Mesenchymal stem cell (in vitro differentiated cells and primary cell): Measurements from ENCODE around the gene MPPED2.

Experiments
- DNase-seq: peaks from one replicate; pipeline ENCODE4 v3.0.0-alpha.2; 2013
- H2AFZ ChIP-seq: one replicate; pipeline ENCODE4 v1.6.1; 2013; ENCODE audit warnings: low read depth, mild to moderate bottlenecking, control low read depth, inconsistent platforms, low read length, moderate library complexity
- H2AK5ac ChIP-seq: 2 replicates; pipeline ENCODE4 v1.6.1; 2013; ENCODE audit warnings: low read length, moderate library complexity, mild to moderate bottlenecking, inconsistent platforms; ENCODE audit not compliant: severe bottlenecking
- H2BK120ac ChIP-seq: one replicate; pipeline ENCODE4 v1.6.1; 2013; ENCODE audit warnings: low read depth, mild to moderate bottlenecking, inconsistent platforms, low read length, moderate library complexity
- H2BK12ac ChIP-seq, 2 experiments: one replicate each; pipeline ENCODE4 v1.6.1; 2013; ENCODE audit warnings: inconsistent platforms in 2 of 2, low read length in 2 of 2, mild to moderate bottlenecking in 2 of 2, moderate library complexity in 2 of 2, control low read depth in 1 of 2
- H2BK15ac ChIP-seq: one replicate; pipeline ENCODE4 v1.6.1; 2013; ENCODE audit warnings: mild to moderate bottlenecking, low read depth, inconsistent platforms; ENCODE audit not compliant: poor library complexity, severe bottlenecking
- H2BK5ac ChIP-seq: 2 replicates; pipeline ENCODE4 v1.6.1; 2013; ENCODE audit warnings: low read depth, mild to moderate bottlenecking, low read length, control low read depth, inconsistent platforms; ENCODE audit not compliant: poor library complexity, severe bottlenecking
- H3K14ac ChIP-seq, 2 experiments: one replicate each; pipeline ENCODE4 v1.6.1; 2013; ENCODE audit warnings: inconsistent platforms in 2 of 2, low read length in 2 of 2, control low read depth in 1 of 2, mild to moderate bottlenecking in 1 of 2, moderate library complexity in 1 of 2
- H3K18ac ChIP-seq, 2 experiments: one replicate each; pipeline ENCODE4 v1.6.1; 2013; ENCODE audit warnings: inconsistent platforms in 2 of 2, low read length in 2 of 2, control low read depth in 1 of 2, low read depth in 1 of 2, mild to moderate bottlenecking in 1 of 2
- H3K23ac ChIP-seq, 2 experiments: one replicate each; pipeline ENCODE4 v1.6.1; 2013; ENCODE audit warnings: inconsistent platforms in 2 of 2, low read length in 2 of 2, mild to moderate bottlenecking in 2 of 2, moderate library complexity in 2 of 2, control low read depth in 1 of 2
- H3K27ac ChIP-seq: 2 replicates; pipeline ENCODE4 v1.5.1; 2013; ENCODE audit warnings: mild to moderate bottlenecking, moderate library complexity, low read length, control low read depth, inconsistent platforms; ENCODE audit not compliant: poor library complexity, severe bottlenecking
- H3K27me3 ChIP-seq, 2 experiments: 2 replicates each; pipeline versions ENCODE4 v1.6.1 to v1.7.0; 2013; ENCODE audit warnings: low read length in 2 of 2, mild to moderate bottlenecking in 2 of 2, moderate library complexity in 2 of 2, control low read depth in 1 of 2, inconsistent platforms in 1 of 2; ENCODE audit not compliant: control insufficient read depth in 1 of 2, insufficient read depth in 1 of 2
- H3K36me3 ChIP-seq, 2 experiments: 2 replicates each; pipeline versions ENCODE4 v1.6.1 to v1.7.0; 2013; ENCODE audit warnings: low read length in 2 of 2, control low read depth in 1 of 2, inconsistent platforms in 1 of 2, low read depth in 1 of 2, mild to moderate bottlenecking in 1 of 2; ENCODE audit not compliant: insufficient read depth in 2 of 2, control insufficient read depth in 1 of 2
- H3K4ac ChIP-seq, 2 experiments: one replicate each; pipeline ENCODE4 v1.6.1; 2013; ENCODE audit warnings: inconsistent platforms in 2 of 2, low read length in 2 of 2, mild to moderate bottlenecking in 2 of 2, moderate library complexity in 2 of 2, control low read depth in 1 of 2, low read depth in 1 of 2
- H3K4me1 ChIP-seq: 2 replicates; pipeline ENCODE4 v1.6.1; 2013; ENCODE audit warnings: low read depth, low read length, control low read depth; ENCODE audit not compliant: control insufficient read depth, insufficient read depth
- H3K4me2 ChIP-seq: 2 replicates; pipeline ENCODE4 v1.6.1; 2013; ENCODE audit warnings: low read length, mild to moderate bottlenecking, inconsistent platforms; ENCODE audit not compliant: poor library complexity, severe bottlenecking
- H3K4me3 ChIP-seq, 2 experiments: 2 replicates each; pipeline versions ENCODE4 v1.5.1 to v1.7.0; 2013; ENCODE audit warnings: low read length in 2 of 2, mild to moderate bottlenecking in 2 of 2, control low read depth in 1 of 2, low read depth in 1 of 2; ENCODE audit not compliant: insufficient read depth in 1 of 2
- H3K79me1 ChIP-seq: replicated peaks from 2 replicates; pipeline ENCODE4 v1.6.1; 2013; ENCODE audit warnings: mild to moderate bottlenecking, control low read depth, low read length, inconsistent platforms; ENCODE audit not compliant: poor library complexity, severe bottlenecking
- H3K9ac ChIP-seq: 2 replicates; pipeline ENCODE4 v1.7.0; 2013; ENCODE audit warnings: mild to moderate bottlenecking, low read length, moderate library complexity
- H3K9me3 ChIP-seq: 2 replicates; pipeline ENCODE4 v1.7.0; 2013; ENCODE audit warnings: mild to moderate bottlenecking, low read length; ENCODE audit not compliant: control insufficient read depth
- H4K8ac ChIP-seq: one replicate; pipeline ENCODE4 v1.6.1; 2013; ENCODE audit warnings: inconsistent platforms, mild to moderate bottlenecking, low read length, moderate library complexity
- H4K91ac ChIP-seq: one replicate; pipeline ENCODE4 v1.6.1; 2013; ENCODE audit warnings: mild to moderate bottlenecking, low read length, inconsistent platforms
- WGBS: methylation state at CpG from one replicate; pipeline ENCODE4 v1.1.7; 2013; ENCODE audit warnings: mixed read lengths; 5-methylcytosine and 5-hydroxymethylcytosine counted together

The MPPED2 gene

DNA sequence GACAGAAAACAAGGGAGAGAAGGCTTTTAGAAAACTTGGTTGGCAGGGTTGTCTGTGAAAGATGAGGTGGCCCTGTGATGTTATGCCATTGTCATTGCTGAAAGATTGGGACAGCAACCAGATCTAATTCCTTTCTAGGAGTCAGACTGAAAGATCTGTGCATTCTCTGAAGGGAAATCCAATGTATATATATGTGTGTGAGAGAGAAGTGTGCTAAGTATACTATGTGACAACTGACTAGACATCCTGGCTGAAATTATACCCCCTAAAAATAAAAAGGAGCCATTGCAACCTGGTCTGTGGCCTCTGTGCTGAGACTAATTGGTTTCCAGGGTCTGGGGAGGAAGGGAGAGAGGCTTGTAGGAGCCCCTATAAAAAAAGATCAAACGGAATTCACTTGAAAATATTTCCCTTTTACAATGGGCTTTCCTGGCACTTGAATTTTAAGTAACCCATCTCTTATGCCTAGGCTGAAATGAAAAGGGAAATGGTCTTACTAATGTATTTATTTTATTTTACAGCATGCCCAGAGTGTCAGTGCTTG lies 1.2 kb upstream of the MPPED2 start:
- Histone ChIP-seq H3K27ac (no peak overlapping the region), H3K14ac (no peak overlapping the region), H3K9me3 (no peaks in the 10 kb centered on the region), H3K27me3 (peaks cover 48 to 51% of the 10 kb centered on the region in 2 experiments), H2AFZ (no peak overlapping the region), H3K9ac (no peak overlapping the region), H4K91ac (no peak overlapping the region), H3K4ac (no peak overlapping the region), H2BK15ac (no peak overlapping the region), H3K23ac (no peak overlapping the region), H2BK12ac (no peak overlapping the region), H3K4me1 (peaks cover 27% of the 10 kb centered on the region), H3K36me3 (peaks cover 0 to 4% of the 10 kb centered on the region in 2 experiments), H2BK5ac (no peak overlapping the region), H3K79me1 (no peaks in the 10 kb centered on the region), H2AK5ac (no peak overlapping the region), H3K18ac (no peak overlapping the region), H3K4me2 (no peak overlapping the region), H3K4me3 (no peak overlapping the region), H4K8ac (no peak overlapping the region), H2BK120ac (no peak overlapping the region)
- DNase-seq = no peak
- no CpG with 5 or more reads among the region's 1 CpG for WGBS

DNA sequence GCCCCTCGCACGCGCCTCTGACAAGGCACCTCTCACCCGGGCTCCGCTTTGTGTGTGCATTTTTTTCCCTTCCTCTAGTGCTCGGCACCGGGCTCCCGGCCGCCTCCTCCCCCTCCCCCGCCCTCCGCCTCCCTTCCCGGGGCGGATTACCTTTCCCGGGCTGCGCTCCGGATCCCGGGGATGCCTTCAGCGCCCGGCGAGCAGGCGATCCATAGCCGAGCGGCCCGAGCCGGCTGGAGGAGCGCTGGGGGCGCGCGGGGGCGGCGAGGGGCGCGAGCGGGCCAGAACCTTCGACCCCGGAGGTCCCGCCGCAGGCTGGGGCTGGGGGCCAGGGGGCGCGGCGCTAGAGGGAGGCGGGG lies 282 bp downstream of the MPPED2 start:
- no peak overlapping the region for H2AK5ac ChIP-seq

DNA sequence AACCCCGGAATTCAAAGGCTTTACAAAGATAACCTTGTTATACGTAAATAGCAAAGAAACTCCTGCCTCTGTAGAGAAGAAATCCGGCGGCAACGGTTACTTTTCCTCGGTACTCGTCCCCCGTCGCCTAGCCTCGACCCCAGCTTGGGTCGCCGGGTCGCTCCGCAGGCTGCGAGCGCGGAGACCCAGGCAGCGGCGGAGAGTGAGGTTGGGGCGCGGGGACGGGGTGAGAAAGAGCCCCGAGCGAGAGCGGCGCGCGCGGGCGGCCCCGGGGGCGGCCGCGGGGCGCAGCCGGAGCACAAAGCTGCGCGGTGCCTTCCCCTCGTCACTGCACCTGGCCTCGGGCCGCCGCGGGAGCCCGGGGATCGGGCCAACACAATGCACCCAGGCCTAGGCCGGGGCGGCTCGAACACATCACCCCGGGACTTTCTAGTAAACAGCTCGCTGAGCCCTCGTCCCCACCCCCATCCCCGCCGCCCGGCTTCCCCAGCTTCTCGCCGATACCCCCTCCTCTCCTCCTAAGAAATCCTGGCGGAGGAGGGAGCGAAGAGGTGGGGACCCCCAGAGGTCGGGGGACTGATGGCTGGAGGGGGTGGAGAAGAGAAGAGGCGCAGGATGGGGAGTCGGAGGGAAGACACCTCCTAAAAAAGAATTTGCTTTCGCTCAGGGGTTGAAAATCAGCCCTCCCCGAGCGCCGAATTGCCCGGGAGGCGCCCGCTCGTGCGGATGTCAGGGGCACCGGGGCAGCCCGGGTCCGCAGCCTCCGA lies 845 bp downstream of the MPPED2 start:
- Histone ChIP-seq H3K4me3 (peak overlapping the region; percentile 53 to 65), H3K4me2 (peak overlapping the region; percentile 98), H3K23ac (no peak overlapping the region), H3K18ac (no peak overlapping the region), H3K36me3 (peaks cover 0 to 4% of the 10 kb centered on the region in 2 experiments), H2BK5ac (no peak overlapping the region), H3K9me3 (no peaks in the 10 kb centered on the region), H4K91ac (no peak overlapping the region), H3K4ac (no peak overlapping the region), H2AK5ac (no peak overlapping the region), H3K14ac (peak overlapping the region in 1 of 2 experiments; percentile 32), H4K8ac (no peak overlapping the region), H3K27ac (no peak overlapping the region), H2BK12ac (no peak overlapping the region), H3K79me1 (no peaks in the 10 kb centered on the region), H2BK15ac (no peak overlapping the region), H3K27me3 (peaks cover 45 to 56% of the 10 kb centered on the region in 2 experiments), H3K9ac (no peak overlapping the region), H3K4me1 (peaks cover 27% of the 10 kb centered on the region), H2BK120ac (no peak overlapping the region), H2AFZ (peak overlapping the region; percentile 42)
- no peak for DNase-seq
- under 1% methylated on average over 37 of the region's 74 CpGs for WGBS

More for the DNA sequence above, 282 bp downstream of the MPPED2 start:
- H3K18ac ChIP-seq = no peak overlapping the region
- H4K91ac ChIP-seq = no peak overlapping the region
- peaks cover 27% of the 10 kb centered on the region for H3K4me1 ChIP-seq
- no peak overlapping the region for H3K14ac ChIP-seq
- no peaks in the 10 kb centered on the region for H3K79me1 ChIP-seq
- H2AFZ ChIP-seq = peak overlapping the region; percentile 43
- peak overlapping the region; percentile 19 for H2BK120ac ChIP-seq
- H3K4ac ChIP-seq = no peak overlapping the region
- no peak overlapping the region for H2BK12ac ChIP-seq
- H3K27me3 ChIP-seq = peaks cover 45 to 56% of the 10 kb centered on the region in 2 experiments
- H2BK5ac ChIP-seq = no peak overlapping the region
- no peak overlapping the region for H3K9ac ChIP-seq
- no peak for DNase-seq
- peak overlapping the region; percentile 98 for H3K4me2 ChIP-seq
- no peak overlapping the region for H2BK15ac ChIP-seq
- peak overlapping the region; percentile 53 to 65 for H3K4me3 ChIP-seq
- H3K23ac ChIP-seq = no peak overlapping the region
- H3K36me3 ChIP-seq = peaks cover 0 to 4% of the 10 kb centered on the region in 2 experiments
- no peak overlapping the region for H4K8ac ChIP-seq
- no peaks in the 10 kb centered on the region for H3K9me3 ChIP-seq
- under 1% methylated on average over 31 of the region's 42 CpGs for WGBS
- H3K27ac ChIP-seq = no peak overlapping the region

DNA sequence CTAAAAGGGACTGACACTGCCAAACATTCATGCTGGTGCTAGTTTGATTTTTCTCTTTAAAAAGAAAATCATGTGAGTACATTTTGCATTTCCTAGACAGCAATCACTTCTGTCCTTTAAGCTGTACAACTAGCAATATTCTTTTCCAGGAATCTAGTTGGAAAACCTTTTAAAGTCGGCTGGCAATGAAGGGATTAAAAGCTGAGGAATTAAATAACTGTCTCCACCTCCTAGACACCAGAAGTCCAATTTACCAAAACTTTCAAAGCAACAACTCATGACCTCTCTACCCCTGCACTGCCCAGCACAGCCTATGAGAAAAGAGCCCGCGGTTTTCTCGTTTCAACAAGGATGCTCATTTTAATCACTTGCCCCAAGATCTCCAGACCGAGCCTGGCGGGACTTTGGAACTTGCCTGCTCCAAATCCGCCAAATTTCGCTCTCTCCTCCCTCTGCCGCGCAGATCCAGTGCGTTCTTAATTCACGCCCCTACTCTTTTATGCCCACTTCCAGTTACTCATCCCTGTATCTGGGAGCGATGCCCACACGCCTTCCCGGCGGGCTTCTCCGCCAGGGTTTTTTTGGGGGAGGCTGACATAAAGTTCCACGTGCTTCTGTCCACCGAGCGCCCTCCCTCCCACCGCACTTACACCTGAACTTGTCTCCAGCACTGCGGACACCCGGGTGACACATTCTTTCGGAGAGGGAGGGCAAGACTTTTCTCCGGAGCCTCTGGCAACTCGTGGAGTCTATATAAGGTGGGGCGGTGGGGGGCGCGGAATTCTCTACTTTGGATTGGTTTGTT lies 2.5 kb downstream of the MPPED2 start:
- peaks cover 27% of the 10 kb centered on the region for H3K4me1 ChIP-seq
- no peak overlapping the region for H2BK12ac ChIP-seq
- no peak overlapping the region for H3K23ac ChIP-seq
- peaks cover 0 to 4% of the 10 kb centered on the region in 2 experiments for H3K36me3 ChIP-seq
- no peak overlapping the region for H2BK15ac ChIP-seq
- H2BK120ac ChIP-seq = no peak overlapping the region
- H3K14ac ChIP-seq = no peak overlapping the region
- 26% methylated on average over 17 of the region's 29 CpGs for WGBS
- H3K9me3 ChIP-seq = no peaks in the 10 kb centered on the region
- H3K4me3 ChIP-seq = peak overlapping the region in 1 of 2 experiments; percentile 37
- H3K4me2 ChIP-seq = no peak overlapping the region
- peaks cover 45 to 56% of the 10 kb centered on the region in 2 experiments for H3K27me3 ChIP-seq
- no peak overlapping the region for H2AFZ ChIP-seq
- no peak overlapping the region for H4K91ac ChIP-seq
- no peak overlapping the region for H3K27ac ChIP-seq
- no peak overlapping the region for H3K18ac ChIP-seq
- H4K8ac ChIP-seq = no peak overlapping the region
- H3K9ac ChIP-seq = no peak overlapping the region
- no peak overlapping the region for H3K4ac ChIP-seq
- no peak overlapping the region for H2AK5ac ChIP-seq
- H3K79me1 ChIP-seq = no peaks in the 10 kb centered on the region
- H2BK5ac ChIP-seq = no peak overlapping the region
- no peak for DNase-seq
